ENCODE measurements around the gene CYP11A1.

Gene CYP11A1

GRCh38 chr15:74408385-74408784, 40.9 kb upstream of the CYP11A1 start:
- DNase-seq (ENCODE audit: low spot score), result no peak
- peak overlapping the region; percentile 70; the same call in 1 of the 2 replicates for H3K27ac ChIP-seq
- CTCF ChIA-PET, result no interaction called here
- POLR2A ChIA-PET (ENCODE audit: low non-redundant PET), result no interaction called here
- TF ChIP-seq, protein P1, sequence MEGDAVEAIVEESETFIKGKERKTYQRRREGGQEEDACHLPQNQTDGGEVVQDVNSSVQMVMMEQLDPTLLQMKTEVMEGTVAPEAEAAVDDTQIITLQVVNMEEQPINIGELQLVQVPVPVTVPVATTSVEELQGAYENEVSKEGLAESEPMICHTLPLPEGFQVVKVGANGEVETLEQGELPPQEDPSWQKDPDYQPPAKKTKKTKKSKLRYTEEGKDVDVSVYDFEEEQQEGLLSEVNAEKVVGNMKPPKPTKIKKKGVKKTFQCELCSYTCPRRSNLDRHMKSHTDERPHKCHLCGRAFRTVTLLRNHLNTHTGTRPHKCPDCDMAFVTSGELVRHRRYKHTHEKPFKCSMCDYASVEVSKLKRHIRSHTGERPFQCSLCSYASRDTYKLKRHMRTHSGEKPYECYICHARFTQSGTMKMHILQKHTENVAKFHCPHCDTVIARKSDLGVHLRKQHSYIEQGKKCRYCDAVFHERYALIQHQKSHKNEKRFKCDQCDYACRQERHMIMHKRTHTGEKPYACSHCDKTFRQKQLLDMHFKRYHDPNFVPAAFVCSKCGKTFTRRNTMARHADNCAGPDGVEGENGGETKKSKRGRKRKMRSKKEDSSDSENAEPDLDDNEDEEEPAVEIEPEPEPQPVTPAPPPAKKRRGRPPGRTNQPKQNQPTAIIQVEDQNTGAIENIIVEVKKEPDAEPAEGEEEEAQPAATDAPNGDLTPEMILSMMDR (conservative IDR thresholded peaks at IDR 0.05; ENCODE audit: low read depth), result no peak

DNA sequence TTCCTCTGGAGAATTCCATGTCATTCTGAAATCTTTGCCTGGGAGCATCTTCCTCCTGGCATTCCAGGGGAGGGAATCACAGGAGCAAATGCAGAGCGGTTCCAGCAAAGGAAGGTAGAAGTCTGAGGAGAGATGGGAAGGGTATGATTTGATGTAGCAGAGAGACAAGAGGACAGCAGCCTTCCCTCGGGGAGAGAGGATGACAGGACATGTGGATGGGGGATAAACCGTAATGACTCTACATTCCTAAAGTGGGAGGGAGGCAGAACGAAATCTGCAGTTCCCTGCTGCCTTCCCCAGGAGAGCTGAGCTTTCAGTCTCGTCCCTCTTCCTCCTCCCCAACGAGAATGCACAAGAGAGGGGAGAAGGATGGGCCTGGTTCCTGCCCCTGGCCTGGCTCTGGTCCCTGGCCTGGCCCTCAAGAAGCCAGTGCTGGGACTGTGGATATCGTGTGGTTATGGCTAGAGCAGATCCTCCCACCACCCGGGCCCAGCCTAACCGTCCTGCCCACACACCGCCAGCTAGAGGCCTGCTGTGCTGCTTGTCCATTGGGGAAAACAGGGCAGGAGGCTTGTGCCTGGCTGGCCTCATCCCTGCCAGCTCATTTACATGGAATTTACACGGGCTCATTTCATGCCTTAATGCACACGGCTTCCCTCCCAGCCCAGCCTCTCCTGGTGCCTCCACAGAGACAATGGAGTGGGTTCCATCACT, 39.7 kb upstream of the CYP11A1 start:
- TF ChIP-seq, protein P1 (conservative IDR thresholded peaks at IDR 0.05; ENCODE audit: low read depth), result no peak
- CTCF ChIA-PET, result interaction anchor here (0.9 kb wide), 1 partner anchor 31 kb away, joined by 3 read pairs; no protein-coding TSS in a partner anchor
- DNase-seq (ENCODE audit: low spot score), result peak; percentile 89
- H3K27ac ChIP-seq, result peak overlapping the region; percentile 70
- POLR2A ChIA-PET (ENCODE audit: low non-redundant PET), result no interaction called here

DNA sequence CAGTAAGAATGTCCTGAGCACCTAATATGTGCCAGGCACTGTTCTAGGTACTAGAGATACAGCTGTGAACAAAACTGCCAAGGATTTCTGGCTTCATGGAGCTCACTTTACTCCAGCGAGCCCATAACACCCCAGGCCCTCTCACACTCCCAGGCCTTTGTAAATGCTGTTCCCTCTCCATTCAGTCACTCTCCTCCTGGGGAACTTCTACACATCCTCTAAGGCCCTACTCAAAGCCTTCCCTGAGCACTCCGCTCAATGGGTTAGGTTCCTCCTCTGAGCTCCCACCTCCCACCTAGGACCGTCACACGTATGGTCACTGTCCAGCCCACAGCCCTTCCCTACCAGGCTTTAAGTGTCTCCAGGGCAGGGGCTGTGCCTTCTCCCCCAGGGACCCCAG, 39.1 kb upstream of the CYP11A1 start:
- H3K27ac ChIP-seq, result peak overlapping the region; percentile 70; the same call in 1 of the 2 replicates
- ChIA-PET CTCF (interaction anchor here (0.9 kb wide), 1 partner anchor 31 kb away, joined by 3 read pairs; no protein-coding TSS in a partner anchor), POLR2A (ENCODE audit: low non-redundant PET) (no interaction called here)
- TF ChIP-seq, protein P1 (conservative IDR thresholded peaks at IDR 0.05; ENCODE audit: low read depth), result no peak
- no peak for DNase-seq (ENCODE audit: low spot score)

- ChIA-PET POLR2A (ENCODE audit: low non-redundant PET) (no interaction called here), CTCF (interaction anchor here (0.6 kb wide), 1 partner anchor 403 kb away, joined by 3 read pairs; no protein-coding TSS in a partner anchor)
- H3K27ac ChIP-seq, result no peak overlapping the region
- TF ChIP-seq, protein P1 (conservative IDR thresholded peaks at IDR 0.05; ENCODE audit: low read depth), result no peak
- DNase-seq (ENCODE audit: low spot score), result no peak
Observed at GRCh38 chr15:74405823-74406222, 38.4 kb upstream of the CYP11A1 start.

DNA sequence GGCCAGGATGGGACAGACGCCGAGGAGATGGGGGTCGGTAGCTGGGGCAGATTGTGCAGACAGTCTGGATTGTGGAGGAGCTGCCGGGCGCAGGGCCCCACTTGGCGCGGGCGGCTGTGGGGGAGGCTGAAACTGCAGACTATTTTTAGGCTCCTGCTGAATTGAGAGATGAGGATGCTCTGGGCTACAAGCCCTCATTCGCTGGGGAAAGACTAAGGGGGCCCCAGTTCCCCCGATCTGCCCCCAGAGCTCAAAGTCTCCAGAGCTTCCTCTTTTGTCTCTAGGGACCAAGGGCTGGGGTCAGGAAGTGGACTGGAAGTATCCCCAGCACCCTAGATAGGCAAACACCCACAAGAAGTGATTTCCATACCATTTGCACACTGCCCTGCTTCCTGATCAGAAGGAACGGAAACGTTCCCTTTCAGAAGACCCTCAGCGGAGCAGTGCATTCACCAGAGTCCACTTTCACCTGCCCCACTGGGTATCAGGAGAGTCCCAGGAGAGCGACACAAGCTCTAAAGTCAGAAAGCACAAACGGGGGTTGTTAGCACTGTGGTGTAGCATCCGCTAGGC, 36.6 kb upstream of the CYP11A1 start:
- POLR2A ChIA-PET (ENCODE audit: low non-redundant PET), result no interaction called here
- TF ChIP-seq, protein P1 (conservative IDR thresholded peaks at IDR 0.05; ENCODE audit: low read depth), result no peak
- no peak for DNase-seq (ENCODE audit: low spot score)
- no peak overlapping the region for H3K27ac ChIP-seq
- CTCF ChIA-PET, result interaction anchor here (1.0 kb wide), 1 partner anchor 22 kb away, joined by 5 read pairs; no protein-coding TSS in a partner anchor

DNA sequence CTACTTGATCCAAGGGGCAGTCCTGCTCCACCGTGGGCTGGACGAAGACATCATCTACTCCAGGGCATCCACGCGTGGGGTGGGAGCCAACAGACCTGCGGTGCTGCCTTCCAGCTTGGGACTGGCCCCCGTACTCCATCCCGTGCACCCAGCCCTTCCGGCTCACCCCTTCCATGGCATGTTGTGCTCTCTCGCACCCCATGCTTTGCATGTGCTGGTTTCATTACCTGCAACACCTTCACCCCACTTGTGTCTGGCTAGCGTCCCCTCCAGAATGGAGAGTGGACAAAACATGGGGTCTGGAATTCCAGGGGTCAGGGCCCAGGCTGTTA, 36.1 kb upstream of the CYP11A1 start:
- CTCF ChIA-PET, result interaction anchor here (1.0 kb wide), 1 partner anchor 21 kb away, joined by 5 read pairs; no protein-coding TSS in a partner anchor
- POLR2A ChIA-PET (ENCODE audit: low non-redundant PET), result no interaction called here
- no peak for DNase-seq (ENCODE audit: low spot score)

More for the DNA sequence above, 36.1 kb upstream of the CYP11A1 start:
- no peak overlapping the region for H3K27ac ChIP-seq
- TF ChIP-seq, protein P1 (conservative IDR thresholded peaks at IDR 0.05; ENCODE audit: low read depth), result no peak

All from RWPE1 (cell line).